GM13976 (cell line): ENCODE results near the gene EXTL1.

Source experiments
- DNase-seq: peaks from one replicate; pipeline ENCODE4 v3.0.0; 2012; ENCODE audit warnings: low spot score
- CTCF ChIP-seq: IDR thresholded peaks from 2 replicates; pipeline ENCODE4 v1.5.1; 2012; ENCODE audit warnings: borderline replicate concordance, mild to moderate bottlenecking; ENCODE audit not compliant: insufficient read depth; ENCODE audit errors: extremely low read depth, missing control alignments, control extremely low read depth
- in situ Hi-C: fragments of 300-500 bp; cut with MboI; formaldehyde crosslinking; loops from one replicate; pipeline ENCODE4 v1.12.0; 2022; ENCODE audit warnings: low sequenced_read_pairs, mixed read lengths, inconsistent platforms; ENCODE audit not compliant: unreplicated experiment

EXTL1 gene

GRCh38 chr1:26023009-26023408, 1.4 kb downstream of the EXTL1 start:
- in situ Hi-C loops = no loop called here
- no peak for TF ChIP-seq CTCF
- DNase-seq = no peak

GRCh38 chr1:26023826-26024225, 2.3 kb downstream of the EXTL1 start:
- DNase-seq = no peak
- in situ Hi-C loops = no loop called here
- TF ChIP-seq CTCF = no peak

GRCh38 chr1:26025060-26025459, 3.5 kb downstream of the EXTL1 start:
- in situ Hi-C loops = no loop called here
- no peak for DNase-seq
- TF ChIP-seq CTCF = no peak

GRCh38 chr1:26025517-26025916, 3.9 kb downstream of the EXTL1 start:
- in situ Hi-C loops = no loop called here
- no peak for TF ChIP-seq CTCF
- no peak for DNase-seq

GRCh38 chr1:26027716-26028489, 6.3 kb downstream of the EXTL1 start:
- no peak for DNase-seq
- in situ Hi-C loops = no loop called here
- no peak for TF ChIP-seq CTCF

GRCh38 chr1:26028490-26028980, 7.0 kb downstream of the EXTL1 start:
- no peak for TF ChIP-seq CTCF
- DNase-seq = no peak
- in situ Hi-C loops = no loop called here
